GM19328 (cell line): ENCODE measurements around the gene LRBA.

Experiments used
- ATAC-seq: cut with Tn5 transposase; IDR thresholded peaks from one replicate; pipeline ENCODE4 v1.9.1; 2021; ENCODE audit warnings: mild to moderate bottlenecking, moderate library complexity; ENCODE audit not compliant: unreplicated experiment

The LRBA gene

GRCh38 chr4:150818661-150819060 is 196.4 kb downstream of the LRBA start:
- ATAC-seq = no peak

GRCh38 chr4:150817804-150818528 is 197.1 kb downstream of the LRBA start:
- ATAC-seq = no peak

GRCh38 chr4:150817017-150817416 is 198.1 kb downstream of the LRBA start:
- no peak for ATAC-seq

- no peak for ATAC-seq
Observed at GRCh38 chr4:150816491-150816890, 198.6 kb downstream of the LRBA start.

DNA sequence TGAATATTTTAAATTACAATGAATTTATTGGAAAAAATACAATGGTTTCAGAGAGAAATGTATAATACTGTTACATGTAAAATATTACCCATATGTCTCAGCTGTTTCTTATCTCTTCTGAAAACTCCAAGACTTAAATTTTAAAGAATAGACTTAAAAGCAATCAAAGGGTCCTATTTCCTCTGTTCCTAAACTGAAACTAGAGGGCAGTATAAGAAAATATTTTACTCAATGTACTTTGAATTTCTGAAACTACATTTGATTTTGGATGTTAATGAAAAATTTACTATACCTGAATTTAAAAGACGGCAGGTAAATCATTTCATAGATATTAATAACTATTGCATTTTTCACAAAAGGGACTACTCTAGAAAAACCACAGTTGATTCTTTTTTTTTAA is 200.2 kb downstream of the LRBA start:
- ATAC-seq = no peak

GRCh38 chr4:150805183-150806025 is 209.7 kb downstream of the LRBA start:
- no peak for ATAC-seq

- no peak for ATAC-seq
Observed at GRCh38 chr4:150801833-150802232, 213.3 kb downstream of the LRBA start.

DNA sequence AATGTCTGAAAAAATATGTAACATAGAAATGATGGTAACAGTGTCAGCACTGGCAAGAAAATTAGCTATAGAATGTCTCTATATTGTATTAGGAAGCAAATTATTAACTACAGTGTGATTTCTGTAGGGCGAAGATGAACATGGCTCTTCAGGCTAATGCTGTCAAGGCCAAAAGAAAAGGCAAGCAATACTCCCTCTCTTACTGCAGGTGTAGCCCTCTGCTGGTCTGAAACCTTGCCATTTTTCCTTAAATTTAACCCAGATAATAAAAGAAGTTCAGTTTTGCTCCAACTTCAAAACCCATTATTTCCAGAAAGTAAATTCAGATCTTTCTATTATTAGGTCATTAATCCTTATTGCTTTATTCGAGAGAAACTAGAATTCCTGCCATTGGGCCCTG is 215.9 kb downstream of the LRBA start:
- ATAC-seq = no peak

DNA sequence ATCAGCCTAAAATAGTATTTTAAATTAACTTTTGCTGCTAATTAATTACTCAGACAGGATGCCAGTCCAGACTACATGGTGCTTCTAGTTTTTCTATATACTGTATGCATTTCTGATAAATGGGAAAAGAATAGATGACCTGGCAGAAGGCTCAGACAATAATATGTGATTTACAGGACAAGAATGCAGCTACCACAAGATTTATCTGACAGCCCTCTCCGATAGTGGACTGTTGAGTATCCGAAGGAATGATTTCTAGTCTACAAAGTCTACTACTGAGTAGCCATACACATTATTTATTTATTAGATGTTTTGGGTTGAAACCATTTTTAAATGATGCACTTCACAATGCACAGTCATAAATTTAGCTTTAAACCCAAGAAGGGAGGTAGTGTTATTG is 220.4 kb downstream of the LRBA start:
- ATAC-seq = no peak

- no peak for ATAC-seq
Observed at GRCh38 chr4:150789864-150790263, 225.2 kb downstream of the LRBA start.

DNA sequence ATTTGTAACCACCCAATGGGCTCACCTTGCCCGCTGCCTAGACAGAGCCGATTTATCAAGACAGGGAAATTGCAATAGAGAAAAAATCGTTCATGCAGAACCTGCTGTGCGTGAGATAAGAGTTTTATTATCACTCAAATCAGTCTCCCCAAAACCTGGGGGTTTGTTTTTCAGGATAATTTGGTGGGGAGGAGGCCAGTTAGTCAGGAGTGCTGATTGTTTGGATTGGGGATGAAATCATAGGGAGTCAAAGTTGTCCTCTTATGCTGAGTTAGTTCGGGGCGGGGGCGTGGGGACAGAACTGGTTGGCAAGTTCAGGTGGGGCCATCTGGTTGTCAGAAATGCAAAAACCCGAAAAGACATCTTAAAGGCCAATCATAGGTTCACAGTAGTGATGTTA is 230.1 kb downstream of the LRBA start:
- ATAC-seq = no peak

DNA sequence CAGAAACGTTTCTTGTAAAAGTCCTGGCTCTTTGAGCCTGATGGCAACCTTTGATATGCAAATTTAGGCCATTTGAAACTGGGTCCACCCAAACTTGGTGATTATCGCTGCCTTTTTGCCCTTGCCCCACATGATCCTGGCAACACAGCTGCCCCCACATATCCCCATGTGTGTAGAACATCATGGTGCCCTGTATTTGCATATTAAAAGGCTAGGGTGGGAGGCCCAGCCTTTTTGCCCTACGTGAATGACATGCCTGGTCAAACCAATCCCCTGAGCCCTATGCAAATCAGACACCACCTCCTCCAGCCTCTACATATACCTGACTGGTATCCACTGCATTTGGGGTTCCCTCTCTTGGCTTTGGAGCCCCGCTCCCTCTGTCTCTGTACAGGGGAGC is 230.8 kb downstream of the LRBA start:
- no peak for ATAC-seq

DNA sequence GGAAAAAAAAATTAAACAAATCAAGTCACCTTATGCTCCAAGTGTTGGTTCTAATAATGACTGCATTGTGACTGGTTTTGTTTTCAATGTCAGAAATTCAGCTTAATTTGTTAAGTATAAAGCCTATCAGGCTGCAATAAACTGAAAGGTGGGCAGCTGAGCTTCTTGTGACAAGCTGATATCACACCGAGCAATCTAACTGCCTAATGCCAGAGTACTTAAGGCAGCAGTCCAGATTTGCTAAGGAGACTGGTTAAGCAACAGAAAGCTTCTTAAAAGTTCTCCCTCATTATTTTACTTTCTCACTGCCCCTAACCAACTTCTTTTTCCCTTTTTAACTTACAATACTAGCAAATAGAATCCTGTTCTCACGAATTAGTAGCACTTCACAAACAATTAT is 232.2 kb downstream of the LRBA start:
- ATAC-seq = no peak

DNA sequence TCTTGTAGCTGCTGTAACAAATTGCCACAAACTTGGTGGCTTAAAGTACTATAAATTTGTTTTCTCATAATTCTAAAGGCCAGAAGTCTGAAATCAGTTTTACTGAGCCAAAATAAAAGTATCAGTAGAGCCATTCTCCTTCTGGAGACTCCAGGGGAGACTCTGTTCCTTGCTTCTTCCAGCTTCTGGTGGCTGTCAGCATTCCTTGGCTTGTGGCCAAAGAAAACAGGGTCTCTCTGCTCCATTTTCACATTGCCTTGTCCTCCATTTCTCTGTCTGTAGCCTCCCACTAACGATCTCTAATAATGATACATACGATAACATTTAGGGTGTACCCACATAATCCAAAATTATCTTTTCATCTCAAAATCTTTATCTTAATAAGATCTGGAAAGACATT is 232.8 kb downstream of the LRBA start:
- no peak for ATAC-seq

DNA sequence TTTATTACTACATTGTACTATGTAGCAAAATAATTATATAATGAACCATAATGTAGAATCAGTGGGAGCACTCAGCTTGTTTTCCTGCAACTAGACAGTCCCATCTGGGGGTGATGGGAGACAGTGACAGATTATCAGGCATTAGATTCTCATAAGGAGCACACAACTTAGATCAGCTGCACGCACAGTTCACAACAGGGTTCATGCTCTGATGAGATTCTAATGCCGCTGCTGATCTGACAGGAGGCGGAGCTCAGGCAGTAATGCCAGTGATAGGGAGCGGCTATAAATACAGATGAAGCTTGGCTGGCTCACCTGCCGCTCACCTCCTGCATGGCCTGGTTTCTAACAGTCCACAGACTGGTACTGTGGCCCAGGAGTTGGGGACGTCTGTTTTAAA is 233.9 kb downstream of the LRBA start:
- ATAC-seq = no peak

- no peak for ATAC-seq
Observed at GRCh38 chr4:150779707-150780106, 235.4 kb downstream of the LRBA start.

DNA sequence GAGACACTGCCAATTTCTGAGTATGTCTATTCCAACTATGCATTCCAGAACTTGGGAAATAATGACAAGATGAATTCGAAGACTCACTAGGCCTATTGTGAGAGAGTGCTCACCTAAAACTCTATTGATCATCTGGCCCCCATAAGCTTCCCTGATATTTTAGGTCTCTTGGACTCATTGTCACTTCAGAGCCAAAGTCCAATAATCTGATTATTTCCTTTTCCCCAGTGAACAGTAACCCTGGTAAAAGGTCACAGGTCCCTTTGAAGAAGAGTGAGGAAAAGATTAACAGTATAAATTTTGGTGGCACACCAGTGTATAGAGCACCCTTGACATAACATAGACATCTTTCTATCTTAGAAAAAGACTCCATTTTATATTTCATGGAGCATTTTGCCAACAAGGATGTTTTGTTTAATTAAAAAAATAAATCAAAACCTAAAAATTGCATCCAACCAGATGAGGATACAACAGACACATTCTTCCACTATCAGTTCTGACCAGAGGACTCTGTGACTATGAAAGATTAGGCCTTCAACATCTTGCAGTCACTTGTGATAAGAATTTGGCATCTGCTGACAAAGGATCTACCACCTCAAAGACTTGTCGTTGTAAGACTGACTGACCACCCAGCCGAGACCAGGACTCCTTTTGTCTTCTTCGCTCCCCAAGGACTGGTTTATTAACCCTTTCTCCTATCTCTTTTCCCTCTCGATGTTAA is 241.2 kb downstream of the LRBA start:
- no peak for ATAC-seq

DNA sequence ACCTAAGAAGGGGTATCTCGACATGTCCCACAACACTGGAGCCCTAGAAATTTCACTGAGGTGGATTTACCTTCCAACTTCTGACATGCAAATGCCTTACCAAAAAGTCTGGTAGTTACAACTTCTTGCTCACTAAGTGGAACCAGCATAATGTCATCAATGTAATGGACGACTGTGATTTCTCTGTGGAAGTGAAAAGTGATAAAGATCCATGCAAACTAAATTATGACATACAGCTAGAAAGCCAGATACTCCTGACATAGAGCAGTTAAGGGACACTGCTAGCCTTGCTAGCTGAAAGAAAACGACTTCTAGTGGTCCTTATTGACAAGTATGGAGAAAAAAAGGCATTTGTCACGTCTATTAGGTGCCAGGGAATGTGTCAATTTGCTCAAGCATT is 242.1 kb downstream of the LRBA start:
- no peak for ATAC-seq

- ATAC-seq = no peak
Observed at GRCh38 chr4:150771382-150771781, 243.7 kb downstream of the LRBA start.

DNA sequence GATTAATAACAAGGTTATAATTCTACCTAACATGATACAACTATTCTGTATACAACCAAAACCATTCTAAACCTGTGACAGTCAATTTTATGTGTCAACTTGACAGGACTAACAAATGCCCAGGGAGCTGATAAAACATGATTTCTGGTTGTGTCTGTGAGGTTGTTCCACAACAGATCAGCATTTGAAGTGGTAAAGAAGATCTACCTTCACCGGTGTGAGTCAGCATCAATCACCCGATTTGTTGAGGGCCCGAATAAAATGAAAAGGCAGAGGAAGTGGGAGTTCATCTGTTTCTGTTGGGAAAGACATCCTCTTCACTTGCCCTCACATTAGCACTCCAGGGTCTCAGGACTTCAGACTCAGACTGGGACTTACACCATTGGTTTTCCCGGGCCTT is 245.2 kb downstream of the LRBA start:
- ATAC-seq = no peak

DNA sequence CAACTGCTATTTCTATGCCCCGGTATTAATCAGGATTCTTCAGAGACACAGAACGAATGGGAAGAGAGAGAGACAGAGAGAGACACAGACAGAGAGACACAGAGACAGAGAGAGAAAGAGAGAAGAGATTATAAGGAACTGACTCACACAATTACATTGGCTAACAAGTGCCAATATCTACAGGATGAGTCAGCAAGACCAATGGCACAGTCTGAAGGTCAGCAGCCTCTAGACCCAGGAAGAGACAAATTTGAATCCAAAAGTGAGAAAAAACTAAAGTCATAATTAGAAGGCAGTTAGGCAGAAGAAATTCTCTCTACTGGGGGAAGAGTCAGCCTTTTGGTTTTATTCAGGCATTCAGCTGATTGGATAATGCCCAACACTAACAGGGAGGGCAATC is 245.8 kb downstream of the LRBA start:
- ATAC-seq = no peak

DNA sequence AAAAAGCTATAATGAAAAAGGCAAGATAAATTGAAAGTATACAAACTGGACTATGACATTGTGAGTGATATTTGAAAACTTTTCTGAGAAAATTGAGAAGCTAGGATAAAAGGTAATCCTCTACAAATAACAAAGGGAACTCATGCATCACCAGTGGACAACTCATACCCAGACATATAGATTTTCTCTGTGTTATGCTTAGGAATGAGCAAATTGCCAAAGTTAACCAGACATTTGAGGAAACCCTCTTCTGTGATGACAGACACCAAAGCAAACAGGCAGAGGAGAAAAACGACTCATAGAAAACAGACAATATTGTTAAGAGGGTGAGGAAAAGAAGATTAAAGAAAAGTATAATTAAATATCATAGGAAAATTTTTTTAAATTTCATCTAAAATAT is 246.6 kb downstream of the LRBA start:
- ATAC-seq = no peak
